GM23338 (cell line): Measurements from ENCODE around the gene DHPS. TPM values are rescaled to one million over a fixed set of nuclear protein-coding genes. Genes with fewer than 3 reads are reported as not detected.

ENCODE experiments used
- ATAC-seq: fragments of 200-7000 bp; cut with Tn5 transposase; 3 replicates; pipeline ENCODE4 v1.9.1; 2020
- DNase-seq: peaks from one replicate; pipeline ENCODE4 v3.0.0-alpha.2; 2015; ENCODE audit warnings: low spot score
- H2AFZ ChIP-seq: fragments of 200-600 bp; sonication (generic); 2 replicates; pipeline ENCODE4 v1.8.0; 2016; ENCODE audit warnings: antibody characterized with exemption, mild to moderate bottlenecking, moderate library complexity
- H3F3A ChIP-seq: fragments of 200-600 bp; sonication (generic); replicated peaks from 2 replicates; pipeline ENCODE4 v1.8.0; 2017; ENCODE audit warnings: antibody characterized with exemption, mixed run types, low read depth
- H3K27ac ChIP-seq: fragments of 200-600 bp; sonication (generic); 2 replicates; pipeline ENCODE4 v1.6.1; 2016; ENCODE audit warnings: low read depth
- H3K27me3 ChIP-seq: fragments of 200-600 bp; sonication (generic); 2 replicates; pipeline ENCODE4 v1.8.0; 2016; ENCODE audit warnings: mild to moderate bottlenecking, mixed run types, moderate library complexity; ENCODE audit not compliant: insufficient read depth
- H3K36me3 ChIP-seq: fragments of 200-600 bp; sonication (generic); 2 replicates; pipeline ENCODE4 v1.8.0; 2016; ENCODE audit warnings: mild to moderate bottlenecking; ENCODE audit not compliant: insufficient read depth
- H3K4me1 ChIP-seq: fragments of 200-600 bp; sonication (generic); 2 replicates; pipeline ENCODE4 v1.8.0; 2016; ENCODE audit warnings: mild to moderate bottlenecking, moderate library complexity; ENCODE audit not compliant: insufficient read depth
- H3K4me2 ChIP-seq: fragments of 200-600 bp; sonication (generic); 2 replicates; pipeline ENCODE4 v1.7.1; 2017; ENCODE audit warnings: mixed run types
- H3K4me3 ChIP-seq: fragments of 200-600 bp; sonication (generic); 2 replicates; pipeline ENCODE4 v1.6.1; 2016; ENCODE audit warnings: mixed run types
- H3K79me2 ChIP-seq: fragments of 200-600 bp; sonication (generic); replicated peaks from 2 replicates; pipeline ENCODE4 v1.8.0; 2017; ENCODE audit warnings: mild to moderate bottlenecking; ENCODE audit not compliant: insufficient read depth
- H3K9me2 ChIP-seq: fragments of 200-600 bp; sonication (generic); 2 replicates; pipeline ENCODE4 v1.8.0; 2017; ENCODE audit not compliant: insufficient read depth
- H4K20me1 ChIP-seq: fragments of 200-600 bp; sonication (generic); replicated peaks from 2 replicates; pipeline ENCODE4 v1.8.0; 2017; ENCODE audit warnings: mild to moderate bottlenecking; ENCODE audit not compliant: insufficient read depth
- H3K27ac Mint-ChIP-seq: 2 replicates; pipeline ENCODE4 v1.8.0; 2020; ENCODE audit warnings: inconsistent platforms, mild to moderate bottlenecking, moderate library complexity, mixed read lengths
- H3K27me3 Mint-ChIP-seq: 3 replicates; pipeline ENCODE4 v1.8.0; 2022; ENCODE audit warnings: low read depth, mild to moderate bottlenecking, moderate library complexity, mixed read lengths, inconsistent platforms; ENCODE audit not compliant: insufficient read depth, poor library complexity
- H3K36me3 Mint-ChIP-seq: 3 replicates; pipeline ENCODE4 v1.8.0; 2021; ENCODE audit warnings: low read depth, mild to moderate bottlenecking, inconsistent platforms, moderate library complexity, mixed read lengths
- H3K4me1 Mint-ChIP-seq: 3 replicates; pipeline ENCODE4 v1.8.0; 2020; ENCODE audit warnings: mild to moderate bottlenecking, inconsistent platforms, mixed read lengths
- H3K4me3 Mint-ChIP-seq: 3 replicates; pipeline ENCODE4 v1.8.0; 2021; ENCODE audit warnings: moderate library complexity, mild to moderate bottlenecking, inconsistent platforms, mixed read lengths
- H3K9me3 Mint-ChIP-seq: 3 replicates; pipeline ENCODE4 v1.8.0; 2020; ENCODE audit warnings: moderate library complexity, mild to moderate bottlenecking, inconsistent platforms, mixed read lengths
- CREB1 ChIP-seq: fragments of 250-450 bp; sonication (Bioruptor Pico); IDR thresholded peaks from 2 replicates; pipeline ENCODE4 v1.5.0; 2020; ENCODE audit warnings: low read depth, mild to moderate bottlenecking, moderate library complexity
- CTCF ChIP-seq, 2 experiments: fragments of 200-600 bp in 1 of 2; sonication (generic) in 1 of 2; conservative IDR thresholded peaks; 2 replicates each; pipeline versions ENCODE4 v1.5.1 to v1.6.1; 2016 to 2017; ENCODE audit warnings: antibody characterized with exemption in 2 of 2, low read depth in 2 of 2, mild to moderate bottlenecking in 2 of 2, moderate library complexity in 1 of 2
- ETS1 ChIP-seq: IDR thresholded peaks from 2 replicates; pipeline ENCODE4 v1.6.1; 2016; ENCODE audit warnings: antibody characterized with exemption
- EZH2 ChIP-seq: fragments of 200-600 bp; sonication (generic); IDR thresholded peaks from one replicate; pipeline ENCODE4 v1.8.0; 2017; ENCODE audit warnings: antibody characterized with exemption, mild to moderate bottlenecking, low read depth; ENCODE audit not compliant: unreplicated experiment
- EZH2phosphoT487 ChIP-seq: fragments of 200-600 bp; sonication (generic); IDR thresholded peaks from one replicate; pipeline ENCODE4 v1.8.1; 2018; ENCODE audit warnings: antibody characterized with exemption; ENCODE audit not compliant: unreplicated experiment
- JUNB ChIP-seq: IDR thresholded peaks from one replicate; pipeline ENCODE4 v1.6.1; 2016; ENCODE audit warnings: antibody characterized with exemption; ENCODE audit not compliant: unreplicated experiment
- NANOG ChIP-seq: IDR thresholded peaks from 2 replicates; pipeline ENCODE4 v1.6.1; 2016; ENCODE audit warnings: antibody characterized with exemption, borderline replicate concordance
- POLR2AphosphoS5 ChIP-seq: IDR thresholded peaks from 2 replicates; pipeline ENCODE4 v1.6.1; 2016; ENCODE audit warnings: antibody characterized with exemption, low read depth
- STAT1 ChIP-seq: IDR thresholded peaks from one replicate; pipeline ENCODE4 v1.6.1; 2016; ENCODE audit warnings: antibody characterized with exemption; ENCODE audit not compliant: unreplicated experiment
- ZNF114 ChIP-seq: fragments of 250-450 bp; sonication (Bioruptor Pico); IDR thresholded peaks from 2 replicates; pipeline ENCODE4 v1.5.0; 2020; ENCODE audit warnings: mild to moderate bottlenecking, moderate library complexity
- ZNF331 ChIP-seq: fragments of 250-450 bp; sonication (Bioruptor Pico); IDR thresholded peaks from 2 replicates; pipeline ENCODE4 v1.5.0; 2020; ENCODE audit warnings: low read depth, mild to moderate bottlenecking, moderate library complexity
- ZNF462 ChIP-seq: fragments of 250-450 bp; sonication (Bioruptor Pico); IDR thresholded peaks from 2 replicates; pipeline ENCODE4 v1.5.0; 2020; ENCODE audit warnings: mild to moderate bottlenecking, moderate library complexity
- polyA plus RNA-seq: library from polyadenylated mRNA; unstranded; fragments of >200 nt; fragmentation: Nextera tagmentation; extraction: Ambion mirVana; gene quantifications from 2 replicates; pipeline ENCODE4 v1.2.1, GENCODE V29; 2016
- total RNA-seq: library from RNA; depleted of rRNA; stranded (reverse); fragments of >200 nt; shearing (Covaris generic); gene quantifications from 2 replicates; pipeline ENCODE4 v1.2.3, GENCODE V29; 2014
- TF ChIP-seq, protein P1 (sequence below): IDR thresholded peaks from one replicate; pipeline ENCODE4 v1.6.1; 2018; ENCODE audit warnings: antibody characterized with exemption; ENCODE audit not compliant: unreplicated experiment

DHPS gene
- total and polyA plus RNA-seq, 2 experiments from 2014 or later, result 85.4 to 126 TPM

DNA sequence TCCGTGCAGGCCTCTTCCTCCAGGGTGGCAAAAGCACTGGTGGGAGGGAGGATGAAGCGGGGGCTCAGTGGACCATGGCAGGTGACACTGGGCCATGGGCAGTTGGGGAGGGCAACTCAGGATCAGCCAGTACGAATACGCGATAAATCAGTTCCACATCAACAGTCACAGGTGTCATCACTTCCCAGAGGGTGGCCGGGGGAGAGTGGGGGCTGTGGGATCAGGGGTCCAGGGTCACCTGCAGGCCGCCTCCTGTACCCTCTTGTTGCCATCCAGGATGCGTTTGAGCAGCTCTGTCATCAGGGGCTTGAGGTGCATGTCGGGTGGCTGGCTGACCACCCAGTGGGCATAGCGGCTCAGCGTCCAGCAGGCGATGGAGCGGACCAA, 24.6 kb upstream of the DHPS start:
- Histone ChIP-seq H3K4me2 (no peak overlapping the region), H4K20me1 (peaks cover 28% of the 10 kb centered on the region), H3K9me2 (no peaks in the 10 kb centered on the region), H3K79me2 (peaks cover 4% of the 10 kb centered on the region; the same call in 1 of the 2 replicates), H2AFZ (no peak overlapping the region), H3K4me3 (no peak overlapping the region), H3K4me1 (no peaks in the 10 kb centered on the region), H3K27me3 (no peaks in the 10 kb centered on the region), H3K27ac (no peak overlapping the region), H3K36me3 (peaks cover 74% of the 10 kb centered on the region), H3F3A (peaks cover 59% of the 10 kb centered on the region)
- no peak for DNase-seq
- Mint-ChIP-seq H3K4me3 (no peak overlapping the region), H3K4me1 (peaks cover 9% of the 10 kb centered on the region; the same call in 2 of the 3 replicates), H3K36me3 (peaks cover 93% of the 10 kb centered on the region), H3K27me3 (peaks cover 12% of the 10 kb centered on the region), H3K9me3 (no peaks in the 10 kb centered on the region), H3K27ac (no peak overlapping the region)
- TF ChIP-seq POLR2AphosphoS5, result no peak
- TF ChIP-seq ZNF331 (CRISPR knock-in tag), result no peak
- no peak for TF ChIP-seq JUNB
- TF ChIP-seq ETS1, result no peak
- no peak for TF ChIP-seq ZNF462 (CRISPR knock-in tag)
- TF ChIP-seq CTCF (conservative IDR thresholded peaks at IDR 0.05; ENCODE audit: low read depth in 2 of 2), result no peak
- TF ChIP-seq CREB1 (CRISPR knock-in tag), result no peak
- no peak for TF ChIP-seq NANOG
- no peak for TF ChIP-seq EZH2
- no peak for TF ChIP-seq EZH2phosphoT487
- no peak for TF ChIP-seq STAT1
- TF ChIP-seq, protein P1, sequence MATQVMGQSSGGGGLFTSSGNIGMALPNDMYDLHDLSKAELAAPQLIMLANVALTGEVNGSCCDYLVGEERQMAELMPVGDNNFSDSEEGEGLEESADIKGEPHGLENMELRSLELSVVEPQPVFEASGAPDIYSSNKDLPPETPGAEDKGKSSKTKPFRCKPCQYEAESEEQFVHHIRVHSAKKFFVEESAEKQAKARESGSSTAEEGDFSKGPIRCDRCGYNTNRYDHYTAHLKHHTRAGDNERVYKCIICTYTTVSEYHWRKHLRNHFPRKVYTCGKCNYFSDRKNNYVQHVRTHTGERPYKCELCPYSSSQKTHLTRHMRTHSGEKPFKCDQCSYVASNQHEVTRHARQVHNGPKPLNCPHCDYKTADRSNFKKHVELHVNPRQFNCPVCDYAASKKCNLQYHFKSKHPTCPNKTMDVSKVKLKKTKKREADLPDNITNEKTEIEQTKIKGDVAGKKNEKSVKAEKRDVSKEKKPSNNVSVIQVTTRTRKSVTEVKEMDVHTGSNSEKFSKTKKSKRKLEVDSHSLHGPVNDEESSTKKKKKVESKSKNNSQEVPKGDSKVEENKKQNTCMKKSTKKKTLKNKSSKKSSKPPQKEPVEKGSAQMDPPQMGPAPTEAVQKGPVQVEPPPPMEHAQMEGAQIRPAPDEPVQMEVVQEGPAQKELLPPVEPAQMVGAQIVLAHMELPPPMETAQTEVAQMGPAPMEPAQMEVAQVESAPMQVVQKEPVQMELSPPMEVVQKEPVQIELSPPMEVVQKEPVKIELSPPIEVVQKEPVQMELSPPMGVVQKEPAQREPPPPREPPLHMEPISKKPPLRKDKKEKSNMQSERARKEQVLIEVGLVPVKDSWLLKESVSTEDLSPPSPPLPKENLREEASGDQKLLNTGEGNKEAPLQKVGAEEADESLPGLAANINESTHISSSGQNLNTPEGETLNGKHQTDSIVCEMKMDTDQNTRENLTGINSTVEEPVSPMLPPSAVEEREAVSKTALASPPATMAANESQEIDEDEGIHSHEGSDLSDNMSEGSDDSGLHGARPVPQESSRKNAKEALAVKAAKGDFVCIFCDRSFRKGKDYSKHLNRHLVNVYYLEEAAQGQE, result no peak
- no peak for TF ChIP-seq ZNF114 (CRISPR knock-in tag)
- no peak for ATAC-seq
